ES-I3 (cell line): ENCODE measurements around the gene SH2B3.
"Not testable (repeated sequence)": the region's sequence is repeated elsewhere in the genome, so short reads cannot be mapped to it uniquely, and the experiment has no call there.

Experiments
- H3K36me3 ChIP-seq: 2 replicates; pipeline ENCODE4 v1.6.1; 2013; ENCODE audit warnings: mild to moderate bottlenecking, low read length, control low read depth, moderate library complexity; ENCODE audit not compliant: insufficient read depth
- H3K4me1 ChIP-seq: 2 replicates; pipeline ENCODE4 v1.6.1; 2013; ENCODE audit warnings: mild to moderate bottlenecking, control low read depth, low read length; ENCODE audit not compliant: insufficient read depth
- H3K9ac ChIP-seq: 2 replicates; pipeline ENCODE4 v1.6.1; 2013; ENCODE audit warnings: low read depth, mild to moderate bottlenecking, low read length, moderate library complexity
- H3K9me3 ChIP-seq: 2 replicates; pipeline ENCODE4 v1.6.1; 2013; ENCODE audit warnings: mild to moderate bottlenecking, low read length, moderate library complexity; ENCODE audit not compliant: control insufficient read depth, insufficient read depth

The SH2B3 gene

DNA sequence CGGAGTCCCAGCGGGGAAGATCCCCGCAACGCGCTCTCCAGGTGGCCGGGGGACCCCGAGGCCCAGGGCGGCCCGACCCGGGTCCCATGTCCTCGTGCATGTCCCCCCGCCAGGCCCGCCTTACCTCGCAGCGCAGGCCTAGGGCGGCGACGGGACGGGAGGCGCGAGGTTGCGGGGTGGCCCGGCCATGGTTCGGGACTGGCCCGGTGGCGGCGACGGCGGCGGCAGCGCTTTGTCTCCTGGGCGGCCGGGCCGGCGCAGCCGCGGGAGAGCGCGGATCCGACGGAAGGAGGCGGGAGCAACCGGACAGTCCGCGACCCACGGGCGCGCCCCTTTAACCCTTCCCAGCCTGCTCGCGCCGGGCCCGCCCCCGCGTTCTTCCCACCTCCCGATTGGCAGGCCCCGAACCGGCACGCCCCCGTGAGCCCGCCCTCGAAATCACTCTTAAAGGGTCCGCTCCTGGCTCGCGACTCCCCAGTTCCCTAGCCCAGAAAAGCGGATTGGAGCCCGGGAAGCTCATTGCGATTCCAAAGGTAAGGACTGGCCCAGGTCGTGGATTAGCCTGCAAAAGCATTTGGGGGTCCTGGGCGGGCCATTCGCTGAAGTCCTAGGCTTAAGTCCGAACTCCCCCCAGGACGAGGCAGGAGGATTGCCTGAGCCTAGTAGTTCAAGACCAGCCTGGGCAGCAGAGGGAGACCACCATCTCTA, 36.8 kb upstream of the SH2B3 start, which contains the start of gene PHETA1:
PHETA1 (minus strand) TSS at position 308 of the 708 bp plus-strand sequence. CDS start 5,668 bp downstream, outside the sequence.
- Histone ChIP-seq H3K36me3 (no peaks in the 10 kb centered on the region), H3K4me1 (no peaks in the 10 kb centered on the region), H3K9me3 (no peaks in the 10 kb centered on the region), H3K9ac (peak within 1 kb of the TSS; percentile 90)

DNA sequence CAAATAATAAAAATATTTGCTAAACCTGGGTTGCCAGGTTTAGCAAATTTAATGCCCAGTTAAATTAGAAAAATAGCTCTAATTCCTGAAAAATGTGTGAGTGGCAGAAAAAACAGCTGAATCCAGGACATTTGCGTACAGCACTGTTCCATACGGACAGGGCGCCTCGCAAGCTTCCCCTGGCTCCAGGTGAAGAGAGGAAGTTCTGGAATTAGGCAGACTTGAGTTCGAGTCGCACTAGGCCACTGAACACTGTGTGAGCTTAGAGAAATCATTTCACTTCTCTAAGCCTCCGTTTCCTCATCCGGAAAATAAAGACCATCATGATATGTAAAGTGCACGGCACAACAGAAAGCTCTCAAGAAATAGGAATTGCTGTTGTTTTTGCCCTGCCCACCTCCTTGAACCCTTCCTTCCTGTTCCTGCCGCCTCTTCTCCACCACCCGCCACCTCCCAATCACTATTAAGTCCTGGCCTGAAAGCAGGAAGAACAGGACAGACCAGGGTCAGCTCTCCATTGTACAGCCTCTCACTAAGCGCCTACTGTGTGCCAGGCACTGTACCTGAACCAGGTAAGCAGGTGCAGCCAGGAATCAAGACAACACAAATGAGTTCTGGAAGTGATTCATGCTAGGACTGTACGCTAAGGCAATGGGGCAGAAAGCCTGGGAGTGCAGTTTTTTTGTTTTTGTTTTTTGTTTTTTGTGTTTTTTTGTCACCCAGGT, 36.1 kb upstream of the SH2B3 start:
- peak overlapping the region; percentile 90; the same call in 1 of the 2 replicates for H3K9ac ChIP-seq
- H3K4me1 ChIP-seq: no peaks in the 10 kb centered on the region
- no peaks in the 10 kb centered on the region for H3K9me3 ChIP-seq
- H3K36me3 ChIP-seq: no peaks in the 10 kb centered on the region

DNA sequence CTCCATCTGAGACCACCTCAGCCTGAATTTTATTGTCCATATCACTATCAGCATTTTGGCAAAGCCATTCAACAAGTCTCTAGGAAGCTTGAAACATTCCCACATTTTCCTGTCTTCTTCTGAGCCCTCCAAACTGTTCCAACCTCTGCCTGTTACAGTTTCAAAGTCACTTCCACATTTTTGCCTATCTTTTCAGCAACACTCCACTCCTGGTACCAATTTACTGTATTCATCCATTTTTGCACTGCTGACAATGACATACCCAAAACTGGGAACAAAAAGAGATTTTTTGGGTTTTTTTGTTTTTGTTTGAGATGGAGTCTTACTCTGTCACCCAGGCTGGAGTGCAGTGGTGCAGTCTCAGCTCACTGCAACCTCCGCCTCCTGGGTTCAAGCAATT, 32.5 kb upstream of the SH2B3 start:
- not testable (repeated sequence) for H3K9ac ChIP-seq, H3K4me1 ChIP-seq, H3K9me3 ChIP-seq, H3K36me3 ChIP-seq

DNA sequence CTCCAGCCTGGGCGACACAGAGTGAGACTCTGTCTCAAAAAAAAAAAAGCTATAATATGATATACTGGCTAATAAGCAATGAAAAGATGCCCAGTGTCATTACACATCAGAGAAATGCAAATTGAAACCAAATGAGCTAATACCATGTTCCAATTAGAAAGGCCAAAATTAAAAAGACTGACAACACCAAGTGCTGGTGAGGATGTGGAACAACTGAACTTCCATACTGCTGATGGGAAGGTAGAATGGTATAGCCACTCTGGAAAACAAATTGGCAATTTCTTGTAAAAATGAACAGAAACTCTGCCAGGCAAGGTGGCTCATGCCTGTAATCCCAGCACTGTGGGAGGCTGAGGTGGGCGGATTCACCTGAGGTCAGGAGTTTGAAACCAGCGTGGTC, 28.3 kb upstream of the SH2B3 start:
- Histone ChIP-seq H3K9me3 (no peaks in the 10 kb centered on the region; the same call in 1 of the 2 replicates), H3K36me3 (no peaks in the 10 kb centered on the region), H3K9ac (no peak overlapping the region), H3K4me1 (no peaks in the 10 kb centered on the region)

DNA sequence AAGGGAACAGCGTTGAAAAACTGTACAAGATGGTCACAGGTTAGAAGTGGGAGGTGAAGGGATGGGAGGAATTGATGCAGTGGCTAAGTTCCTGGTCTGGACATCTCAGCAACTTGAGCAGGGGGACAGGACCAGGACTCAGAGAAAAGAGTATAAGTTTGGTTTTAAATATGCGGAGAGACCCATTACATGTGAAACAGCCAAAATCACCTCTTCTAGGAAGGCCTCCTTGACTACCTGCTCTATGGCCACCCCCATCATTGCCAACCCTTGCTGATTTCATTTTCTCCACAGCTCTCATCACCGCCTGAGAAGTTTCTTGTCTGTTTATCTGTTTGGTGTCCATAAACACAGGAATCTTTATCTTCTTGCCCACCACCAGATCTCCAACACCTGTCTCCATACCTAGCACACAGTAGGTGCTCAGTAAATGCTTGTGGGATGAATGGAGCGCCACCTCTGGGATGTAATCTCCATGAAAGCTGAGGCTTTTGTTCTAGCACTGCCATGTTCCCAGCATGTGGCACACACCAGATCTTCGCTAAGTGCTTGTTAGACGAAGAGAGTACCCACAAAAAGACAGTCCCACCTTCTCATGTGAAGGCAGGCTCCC, 25.7 kb upstream of the SH2B3 start:
- Histone ChIP-seq H3K36me3 (no peaks in the 10 kb centered on the region), H3K9ac (no peak overlapping the region), H3K4me1 (no peaks in the 10 kb centered on the region), H3K9me3 (no peaks in the 10 kb centered on the region; the same call in 1 of the 2 replicates)

DNA sequence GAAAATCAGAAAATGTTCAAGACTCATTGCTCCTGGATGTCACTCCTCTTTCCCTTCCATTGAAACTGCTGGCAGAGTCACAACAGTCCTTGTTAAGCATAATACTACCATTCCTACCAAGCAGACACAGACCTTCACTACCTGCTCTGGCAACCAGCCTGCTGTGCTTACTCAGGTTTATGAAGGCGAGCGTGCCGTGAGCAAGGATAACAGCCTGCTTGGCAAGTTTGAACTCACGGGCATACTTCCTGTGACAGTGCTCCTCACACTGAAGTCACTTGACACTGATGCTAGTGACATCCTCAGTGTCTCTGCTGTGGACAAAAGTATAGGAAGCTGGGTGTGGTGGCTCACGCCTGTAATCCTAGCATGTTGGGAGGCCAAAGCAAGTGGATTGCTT, 21.1 kb upstream of the SH2B3 start:
- Histone ChIP-seq H3K9ac (no peak overlapping the region), H3K36me3 (no peaks in the 10 kb centered on the region), H3K4me1 (no peaks in the 10 kb centered on the region), H3K9me3 (no peaks in the 10 kb centered on the region)

DNA sequence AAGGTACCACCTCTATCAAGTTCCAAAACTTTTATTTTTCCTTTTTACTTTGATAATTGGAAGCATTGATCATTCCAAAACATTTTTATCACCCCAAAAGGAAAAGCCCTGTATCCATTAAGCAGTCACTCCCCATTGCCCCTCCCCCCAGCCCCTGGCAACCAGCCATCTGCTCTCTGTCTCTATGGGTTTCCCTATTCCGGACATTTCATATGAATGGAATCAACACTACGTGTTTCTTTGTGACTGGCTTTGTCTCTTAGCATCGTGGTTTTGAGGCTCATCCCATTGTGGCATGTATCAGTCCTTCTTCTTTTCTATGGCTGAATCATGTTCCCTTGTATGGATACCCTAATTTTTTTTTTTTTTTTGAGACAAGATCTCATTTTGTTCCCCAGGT, 18.8 kb upstream of the SH2B3 start:
- Histone ChIP-seq H3K9ac (no peak overlapping the region), H3K36me3 (no peaks in the 10 kb centered on the region), H3K4me1 (no peaks in the 10 kb centered on the region), H3K9me3 (no peaks in the 10 kb centered on the region)

DNA sequence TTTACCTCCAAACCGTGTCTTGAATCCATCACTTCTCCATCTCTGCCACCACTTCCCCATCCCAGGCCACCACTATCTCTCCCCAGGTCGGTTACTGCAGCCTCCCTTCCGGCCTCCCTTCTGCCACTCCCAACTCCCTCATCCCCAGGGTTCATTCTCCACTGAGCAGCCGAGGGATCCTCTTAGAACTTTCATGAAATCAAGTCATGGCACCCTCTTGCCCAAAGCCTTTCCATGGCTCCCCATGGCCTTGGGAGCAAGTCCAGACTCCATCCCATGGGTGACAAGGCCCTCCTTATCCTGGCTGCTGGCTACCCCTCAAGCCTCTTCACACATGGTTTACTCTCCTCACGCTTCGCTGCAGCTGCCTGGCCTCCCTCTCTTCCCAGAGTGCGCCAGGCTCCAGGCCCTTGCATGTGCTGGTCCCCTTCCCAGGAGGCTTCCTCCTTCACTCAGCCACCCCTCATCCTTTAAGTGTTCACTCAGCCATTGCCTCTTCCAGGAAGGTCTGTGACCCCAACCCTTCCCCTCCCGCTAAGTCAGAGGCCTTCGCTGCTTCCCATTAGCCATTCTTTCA, 17.9 kb upstream of the SH2B3 start:
- H3K9ac ChIP-seq: no peak overlapping the region
- H3K36me3 ChIP-seq: no peaks in the 10 kb centered on the region
- no peaks in the 10 kb centered on the region for H3K4me1 ChIP-seq
- H3K9me3 ChIP-seq: no peaks in the 10 kb centered on the region

DNA sequence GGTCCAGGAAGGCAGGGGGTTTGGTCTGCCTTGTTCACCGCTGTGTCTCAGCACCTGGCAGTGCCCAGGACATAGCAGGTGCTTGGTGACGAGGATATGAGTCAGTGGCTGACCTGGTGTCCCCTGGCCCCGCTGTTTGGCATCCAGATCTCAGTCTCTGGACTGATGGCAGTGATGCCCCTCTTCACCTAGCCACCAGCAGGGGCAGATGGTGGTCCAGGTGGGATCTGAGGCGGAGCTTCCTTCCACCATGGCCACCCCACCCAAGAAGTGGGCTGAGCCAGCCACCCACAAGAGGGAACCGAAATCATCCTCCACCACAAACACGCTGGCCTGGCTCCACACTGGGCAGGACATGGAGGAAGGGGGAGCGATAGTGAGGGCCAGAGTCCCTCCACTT, 16.1 kb upstream of the SH2B3 start:
- no peak overlapping the region for H3K9ac ChIP-seq
- no peaks in the 10 kb centered on the region for H3K4me1 ChIP-seq
- H3K9me3 ChIP-seq: no peaks in the 10 kb centered on the region
- no peaks in the 10 kb centered on the region for H3K36me3 ChIP-seq

DNA sequence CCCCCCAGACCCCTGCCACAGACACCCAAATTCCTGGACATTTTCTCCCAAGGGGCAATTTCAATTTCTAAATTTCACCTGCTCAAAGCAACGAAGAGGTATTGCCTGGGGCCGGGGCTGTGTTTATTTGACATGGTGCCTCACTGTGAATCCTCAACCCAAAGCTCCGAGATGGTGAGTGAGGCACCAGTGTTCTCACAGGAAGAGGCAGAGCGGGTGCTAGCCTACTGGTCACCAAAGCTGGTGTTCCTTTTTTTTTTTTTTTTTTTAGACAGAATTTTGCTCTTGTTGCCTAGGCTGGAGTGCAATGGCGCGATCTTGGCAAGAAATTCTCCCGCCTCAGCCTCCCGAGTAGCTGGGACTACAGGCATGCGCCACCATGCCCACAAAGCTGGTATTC, 14.8 kb upstream of the SH2B3 start:
- no peak overlapping the region for H3K9ac ChIP-seq
- H3K4me1 ChIP-seq: no peaks in the 10 kb centered on the region
- H3K9me3 ChIP-seq: no peaks in the 10 kb centered on the region
- H3K36me3 ChIP-seq: no peaks in the 10 kb centered on the region

DNA sequence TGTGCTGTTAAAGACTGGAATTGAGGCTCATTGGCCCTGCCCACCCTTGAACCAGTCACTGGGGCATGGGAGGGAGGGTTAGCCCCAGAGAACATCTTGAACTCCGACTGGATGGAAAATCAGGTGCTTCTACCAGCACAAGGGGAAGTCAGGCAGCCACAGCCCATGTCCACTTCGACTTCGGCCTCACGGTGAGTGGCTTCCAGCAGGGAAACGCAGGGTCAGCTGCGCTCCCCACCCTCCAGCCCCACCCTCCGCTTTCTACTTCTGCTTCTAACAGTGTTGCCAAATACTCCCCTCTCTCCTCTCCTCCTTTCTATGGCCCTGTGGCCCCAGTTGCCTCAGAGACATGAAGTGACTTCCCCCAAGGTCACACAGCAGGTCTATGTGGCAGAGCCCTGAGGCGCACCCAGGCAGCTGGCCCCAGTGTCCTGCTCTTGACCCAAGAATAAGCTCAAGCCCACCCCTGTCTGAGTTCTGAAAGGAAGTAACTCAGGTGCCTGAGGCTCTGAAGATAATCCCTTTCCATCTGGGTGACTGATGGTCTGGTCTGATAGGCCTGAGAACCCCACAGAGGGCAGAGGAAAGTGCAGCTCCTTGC, 11.9 kb upstream of the SH2B3 start:
- H3K9ac ChIP-seq: no peak overlapping the region
- no peaks in the 10 kb centered on the region for H3K9me3 ChIP-seq
- no peaks in the 10 kb centered on the region for H3K36me3 ChIP-seq
- H3K4me1 ChIP-seq: no peaks in the 10 kb centered on the region

DNA sequence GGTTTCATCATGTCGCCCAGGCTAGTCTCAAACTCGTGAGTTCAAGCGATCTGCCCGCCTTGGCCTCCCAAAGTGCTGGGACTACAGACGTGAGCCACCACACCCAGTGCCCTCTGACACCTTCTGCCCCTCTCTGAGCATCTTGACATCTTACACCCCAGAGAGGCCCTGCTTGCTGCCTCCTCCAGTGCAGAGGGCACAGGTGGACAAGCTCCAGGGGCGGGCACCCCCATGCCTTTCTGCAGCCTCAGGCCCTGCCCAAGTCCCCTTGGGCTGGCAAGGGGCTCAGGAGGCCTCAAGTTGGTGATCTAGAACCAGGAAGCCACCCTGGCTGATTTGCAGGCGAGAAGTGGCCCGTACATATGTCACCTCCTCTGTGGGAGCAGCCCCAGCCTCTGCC, 11.2 kb upstream of the SH2B3 start:
- Histone ChIP-seq H3K36me3 (no peaks in the 10 kb centered on the region), H3K4me1 (no peaks in the 10 kb centered on the region; the same call in 1 of the 2 replicates), H3K9ac (no peak overlapping the region), H3K9me3 (no peaks in the 10 kb centered on the region)

DNA sequence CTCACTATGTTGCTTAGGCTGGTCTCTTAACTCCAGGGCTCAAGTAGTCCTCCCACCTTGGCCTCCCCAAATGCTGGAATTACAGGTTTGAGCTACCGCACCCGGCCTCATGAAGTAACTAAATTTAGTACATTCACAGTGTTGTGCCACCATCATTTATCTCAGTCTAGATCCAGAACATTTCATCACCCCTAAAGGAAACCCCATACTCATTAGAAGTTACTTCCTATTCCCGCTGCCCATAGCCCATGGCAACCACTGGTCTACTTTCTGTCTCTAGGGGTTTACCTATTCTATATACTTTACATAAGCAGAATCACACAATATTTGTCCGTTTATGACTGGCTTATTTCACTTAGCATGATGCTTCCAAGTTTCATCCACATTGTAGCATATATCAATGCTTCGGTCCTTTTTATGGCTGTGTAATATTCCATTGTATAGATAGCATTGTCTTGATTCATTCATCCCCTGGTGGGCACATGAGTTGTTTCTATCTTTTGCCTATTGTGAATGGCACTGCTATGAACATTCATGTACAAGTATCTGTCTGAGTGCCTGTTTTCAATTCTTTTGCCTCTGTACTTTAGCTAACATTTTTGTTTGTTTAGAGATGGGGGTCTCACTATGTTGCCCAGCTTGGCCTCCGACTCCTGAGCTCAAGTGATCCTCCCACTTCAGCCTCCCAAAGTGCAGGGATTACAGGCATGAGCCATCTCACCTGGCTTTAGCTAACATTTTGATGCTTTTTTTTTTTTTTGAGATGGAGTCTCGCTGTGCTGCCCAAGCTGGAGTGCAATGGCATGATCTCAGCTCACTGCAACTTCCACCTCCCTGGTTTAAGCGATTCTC, 10.2 kb upstream of the SH2B3 start:
- Histone ChIP-seq H3K9ac (no peak overlapping the region), H3K4me1 (no peaks in the 10 kb centered on the region; the same call in 1 of the 2 replicates), H3K36me3 (no peaks in the 10 kb centered on the region), H3K9me3 (no peaks in the 10 kb centered on the region)

DNA sequence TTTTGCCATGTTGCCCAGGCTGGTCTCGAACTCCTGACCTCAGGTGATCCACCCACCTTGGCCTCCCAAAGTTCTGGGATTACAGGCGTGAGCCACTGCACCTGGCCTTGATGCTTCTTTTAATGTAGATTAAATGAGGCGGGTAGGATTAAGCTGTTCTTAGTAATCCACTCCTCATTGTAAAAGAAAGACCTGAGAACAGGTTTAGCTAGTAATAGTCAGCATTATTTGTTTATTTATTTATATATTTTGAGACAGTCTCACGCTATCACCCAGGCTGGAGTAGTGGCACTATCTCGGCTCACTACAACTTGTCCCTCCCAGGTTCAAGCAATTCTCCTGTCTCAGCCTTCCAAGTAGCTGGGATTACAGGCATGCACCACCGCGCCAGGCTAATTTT, 9.5 kb upstream of the SH2B3 start:
- not testable (repeated sequence) for H3K4me1 ChIP-seq, H3K36me3 ChIP-seq, H3K9me3 ChIP-seq, H3K9ac ChIP-seq
